ENCODE results near the gene HOXA2. TPM values are rescaled to one million over a fixed set of nuclear protein-coding genes. Genes with fewer than 3 reads are reported as not detected.
A peak's percentile ranks its signal among the peaks of the same experiment; 100 is the strongest.

HOXA2 gene
- total and polyA plus RNA-seq, 4 donors: 0.44 to 3.4 (median 1.5) TPM

- H3K36me3 ChIP-seq (ENCODE audit: control insufficient read depth in 4 of 4, insufficient read depth in 4 of 4, low read length in 4 of 4): peaks cover 0 to 15% (median 7%) of the 10 kb centered on the region in 4 donors
- H3K4me3 ChIP-seq: peak overlapping the region; percentile 44
- peaks cover 0 to 48% (median 4%) of the 10 kb centered on the region in 3 donors for H3K27me3 ChIP-seq (ENCODE audit: control insufficient read depth in 3 of 3, insufficient read depth in 3 of 3, low read length in 2 of 3)
- H3K4me1 ChIP-seq (ENCODE audit: control insufficient read depth in 5 of 5, insufficient read depth in 5 of 5, low read length in 5 of 5): peaks cover 0 to 65% (median 3%) of the 10 kb centered on the region in 5 donors
- peak in 2 of 3 donors; percentile 74 to 88 for DNase-seq
- no peak for TF ChIP-seq CTCF (IDR thresholded peaks at IDR 0.05; ENCODE audit: control extremely low read depth, extremely low read depth)
- H3K27ac ChIP-seq (ENCODE audit: low read depth in 1 of 2, low read length in 1 of 2): peak overlapping the region in 1 of 2 donors; percentile 92
- no peak for ATAC-seq (ENCODE audit: insufficient read depth, low FRiP score)
- 3 to 4% methylated on average over 34 to 39 of the region's 39 CpGs for WGBS, 2 donors
- peaks cover 0 to 2% (median 0%) of the 10 kb centered on the region in 4 donors for H3K9me3 ChIP-seq (ENCODE audit: control insufficient read depth in 4 of 4, insufficient read depth in 3 of 4, low read length in 3 of 4)
- H3K9ac ChIP-seq (ENCODE audit: insufficient read depth in 1 of 2, low read length in 2 of 2): peak overlapping the region in 1 of 2 donors; percentile 98
Measured at GRCh38 chr7:27101957-27102580, 414 bp downstream of the HOXA2 start.

- Histone ChIP-seq H3K4me3 (peak overlapping the region; percentile 44), H3K4me1 (ENCODE audit: control insufficient read depth in 5 of 5, insufficient read depth in 5 of 5, low read length in 5 of 5) (peaks cover 0 to 62% (median 3%) of the 10 kb centered on the region in 5 donors), H3K36me3 (ENCODE audit: control insufficient read depth in 4 of 4, insufficient read depth in 4 of 4, low read length in 4 of 4) (peaks cover 0 to 15% (median 7%) of the 10 kb centered on the region in 4 donors), H3K9me3 (ENCODE audit: control insufficient read depth in 4 of 4, insufficient read depth in 3 of 4, low read length in 3 of 4) (peaks cover 0 to 2% (median 0%) of the 10 kb centered on the region in 4 donors), H3K27me3 (ENCODE audit: control insufficient read depth in 3 of 3, insufficient read depth in 3 of 3, low read length in 2 of 3) (peaks cover 0 to 50% (median 4%) of the 10 kb centered on the region in 3 donors), H3K27ac (ENCODE audit: low read depth in 1 of 2, low read length in 1 of 2) (peak overlapping the region in 1 of 2 donors; percentile 92), H3K9ac (ENCODE audit: insufficient read depth in 1 of 2, low read length in 2 of 2) (peak overlapping the region; percentile 30 to 98)
- no peak for TF ChIP-seq CTCF (IDR thresholded peaks at IDR 0.05; ENCODE audit: control extremely low read depth, extremely low read depth)
- ATAC-seq (ENCODE audit: insufficient read depth, low FRiP score) (no peak), DNase-seq (peak; percentile 82 to 98 (median 94))
- 40 to 63% methylated on average over 25 of the region's 25 CpGs for WGBS, 2 donors
Measured at GRCh38 chr7:27101171-27101956, 1.1 kb downstream of the HOXA2 start.

GRCh38 chr7:27100694-27101170, 1.8 kb downstream of the HOXA2 start:
- Histone ChIP-seq H3K36me3 (ENCODE audit: control insufficient read depth in 4 of 4, insufficient read depth in 4 of 4, low read length in 4 of 4) (peaks cover 0 to 15% (median 6%) of the 10 kb centered on the region in 4 donors), H3K9ac (ENCODE audit: insufficient read depth in 1 of 2, low read length in 2 of 2) (peak overlapping the region; percentile 30 to 98), H3K27me3 (ENCODE audit: control insufficient read depth in 3 of 3, insufficient read depth in 3 of 3, low read length in 2 of 3) (peaks cover 0 to 47% (median 4%) of the 10 kb centered on the region in 3 donors), H3K4me1 (ENCODE audit: control insufficient read depth in 5 of 5, insufficient read depth in 5 of 5, low read length in 5 of 5) (peaks cover 0 to 56% (median 3%) of the 10 kb centered on the region in 5 donors), H3K9me3 (ENCODE audit: control insufficient read depth in 4 of 4, insufficient read depth in 3 of 4, low read length in 3 of 4) (peaks cover 0 to 2% (median 0%) of the 10 kb centered on the region in 4 donors), H3K4me3 (no peak overlapping the region), H3K27ac (ENCODE audit: low read depth in 1 of 2, low read length in 1 of 2) (peak overlapping the region in 1 of 2 donors; percentile 86)
- TF ChIP-seq CTCF (IDR thresholded peaks at IDR 0.05; ENCODE audit: control extremely low read depth, extremely low read depth): no peak
- DNase-seq: peak; percentile 50 to 81 (median 70)
- no peak for ATAC-seq (ENCODE audit: insufficient read depth, low FRiP score)
- WGBS, 2 donors: 44 to 67% methylated on average over 8 of the region's 8 CpGs

All from lung (tissue), 12 donors.